WTC11 (cell line): ENCODE data around the gene EIF3I. TPM values are rescaled to one million over a fixed set of nuclear protein-coding genes. Genes with fewer than 3 reads are reported as not detected.
A peak's percentile ranks its signal among the peaks of the same experiment; 100 is the strongest.

ENCODE experiments used
- ATAC-seq: fragments of 200-7000 bp; cut with Tn5 transposase; 2 replicates; pipeline ENCODE4 v1.10.0; 2021; ENCODE audit warnings: mild to moderate bottlenecking, moderate library complexity
- CTCF ChIA-PET: fragments of 300-600 bp; sonication (Branson Sonifier 250); formaldehyde crosslinking; loops from one replicate; lab custom pipeline; 2021; ENCODE audit warnings: antibody characterized with exemption; lab: Charles Lee
- POLR2A ChIA-PET: fragments of 350-600 bp; sonication (Branson Sonifier 250); formaldehyde crosslinking; loops from one replicate; lab custom pipeline; 2021; ENCODE audit warnings: antibody characterized with exemption; lab: Charles Lee
- DNase-seq: peaks from one replicate; pipeline ENCODE4 v3.0.0; 2021; ENCODE audit warnings: low spot score
- H3K27ac Mint-ChIP-seq: 2 replicates; pipeline ENCODE4 v1.8.0; 2021; ENCODE audit warnings: mixed read lengths
- H3K27me3 Mint-ChIP-seq: 2 replicates; pipeline ENCODE4 v1.8.0; 2021; ENCODE audit warnings: low read depth, mild to moderate bottlenecking, moderate library complexity, mixed read lengths
- H3K36me3 Mint-ChIP-seq: 2 replicates; pipeline ENCODE4 v1.8.0; 2021; ENCODE audit warnings: mixed read lengths
- H3K4me1 Mint-ChIP-seq: 2 replicates; pipeline ENCODE4 v1.8.0; 2022; ENCODE audit warnings: mixed read lengths
- H3K4me3 Mint-ChIP-seq: 2 replicates; pipeline ENCODE4 v1.8.0; 2021; ENCODE audit warnings: mild to moderate bottlenecking, moderate library complexity, mixed read lengths
- H3K9me3 Mint-ChIP-seq: 2 replicates; pipeline ENCODE4 v1.8.0; 2021; ENCODE audit warnings: mixed read lengths
- AFF4 ChIP-seq: sonication (generic); formaldehyde crosslinking; IDR thresholded peaks from 2 replicates; pipeline ENCODE4 v1.8.1; 2023; ENCODE audit warnings: mild to moderate bottlenecking, missing genetic modification reagents, borderline replicate concordance
- ATF1 ChIP-seq: sonication (generic); formaldehyde crosslinking; IDR thresholded peaks from 2 replicates; pipeline ENCODE4 v1.8.1; 2023; ENCODE audit warnings: mild to moderate bottlenecking, moderate library complexity, missing genetic modification reagents
- ATF3 ChIP-seq: sonication (generic); formaldehyde crosslinking; conservative IDR thresholded peaks from 2 replicates; pipeline ENCODE4 v1.8.1; 2022; ENCODE audit warnings: mild to moderate bottlenecking, missing genetic modification reagents
- ATF6 ChIP-seq: sonication (generic); formaldehyde crosslinking; IDR thresholded peaks from 2 replicates; pipeline ENCODE4 v1.8.1; 2023; ENCODE audit warnings: mild to moderate bottlenecking, missing genetic modification reagents
- CDX4 ChIP-seq: fragments of 250-450 bp; sonication (Bioruptor Pico); IDR thresholded peaks from 2 replicates; pipeline ENCODE4 v1.9.0; 2021; ENCODE audit warnings: moderate library complexity, mild to moderate bottlenecking, inconsistent platforms, borderline replicate concordance
- GRHL2 ChIP-seq: fragments of 250-450 bp; sonication (Bioruptor Pico); IDR thresholded peaks from 2 replicates; pipeline ENCODE4 v1.8.0; 2022; ENCODE audit warnings: mild to moderate bottlenecking, moderate library complexity; ENCODE audit not compliant: insufficient replicate concordance, severe bottlenecking
- KAT7 ChIP-seq: sonication (generic); formaldehyde crosslinking; IDR thresholded peaks from 2 replicates; pipeline ENCODE4 v1.8.1; 2023; ENCODE audit warnings: missing genetic modification reagents, mild to moderate bottlenecking, borderline replicate concordance
- MAX ChIP-seq: sonication (generic); formaldehyde crosslinking; IDR thresholded peaks from 2 replicates; pipeline ENCODE4 v1.8.0; 2022; ENCODE audit warnings: mild to moderate bottlenecking, missing genetic modification reagents
- NR3C1 ChIP-seq: sonication (generic); formaldehyde crosslinking; conservative IDR thresholded peaks from 2 replicates; pipeline ENCODE4 v1.8.1; 2023; ENCODE audit warnings: low read depth, mild to moderate bottlenecking, missing genetic modification reagents
- RELA ChIP-seq: sonication (generic); formaldehyde crosslinking; IDR thresholded peaks from 2 replicates; pipeline ENCODE4 v1.8.1; 2022; ENCODE audit warnings: missing genetic modification reagents, mild to moderate bottlenecking, borderline replicate concordance
- SMAD3 ChIP-seq: sonication (generic); formaldehyde crosslinking; IDR thresholded peaks from 2 replicates; pipeline ENCODE4 v1.8.0; 2022; ENCODE audit warnings: missing genetic modification reagents, mild to moderate bottlenecking, borderline replicate concordance
- SOX15 ChIP-seq: fragments of 250-450 bp; sonication (Bioruptor Pico); IDR thresholded peaks from 2 replicates; pipeline ENCODE4 v1.9.0; 2021; ENCODE audit warnings: mild to moderate bottlenecking
- STAT6 ChIP-seq: sonication (generic); formaldehyde crosslinking; conservative IDR thresholded peaks from 2 replicates; pipeline ENCODE4 v1.8.1; 2023; ENCODE audit warnings: mild to moderate bottlenecking, low read depth, missing genetic modification reagents, moderate library complexity
- TCF7 ChIP-seq: sonication (generic); formaldehyde crosslinking; IDR thresholded peaks from 2 replicates; pipeline ENCODE4 v1.8.0; 2022; ENCODE audit warnings: mild to moderate bottlenecking, low read depth, missing genetic modification reagents, moderate library complexity
- ZNF138 ChIP-seq: sonication (generic); formaldehyde crosslinking; conservative IDR thresholded peaks from 2 replicates; pipeline ENCODE4 v1.8.1; 2022; ENCODE audit warnings: mild to moderate bottlenecking, moderate library complexity, missing genetic modification reagents
- ZNF317 ChIP-seq: sonication (generic); formaldehyde crosslinking; IDR thresholded peaks from 2 replicates; pipeline ENCODE4 v1.8.1; 2023; ENCODE audit warnings: low read depth, mild to moderate bottlenecking, moderate library complexity, missing genetic modification reagents, borderline replicate concordance
- ZNF396 ChIP-seq: fragments of 250-450 bp; sonication (Bioruptor Pico); IDR thresholded peaks from 2 replicates; pipeline ENCODE4 v1.8.0; 2021; ENCODE audit warnings: mild to moderate bottlenecking, moderate library complexity, borderline replicate concordance
- ZNF423 ChIP-seq: fragments of 250-450 bp; sonication (Bioruptor Pico); IDR thresholded peaks from 2 replicates; pipeline ENCODE4 v2.1.2; 2022; ENCODE audit warnings: mild to moderate bottlenecking, moderate library complexity
- ZSCAN18 ChIP-seq: fragments of 250-450 bp; sonication (Bioruptor Pico); IDR thresholded peaks from 2 replicates; pipeline ENCODE4 v2.1.2; 2022; ENCODE audit warnings: mild to moderate bottlenecking, moderate library complexity
- total RNA-seq: library from RNA; stranded (reverse); gene quantifications from 3 replicates; pipeline ENCODE4 v1.2.3, GENCODE V29; 2021

The EIF3I gene
- total RNA-seq, 1 experiment from 2014 or later = 237 TPM

- peaks cover 37% of the 10 kb centered on the region for H3K4me1 Mint-ChIP-seq
- TF ChIP-seq ZNF138 (no peak), ZNF396 (no peak), TCF7 (CRISPR knock-in tag) (no peak), SOX15 (CRISPR knock-in tag) (no peak), MAX (CRISPR knock-in tag) (no peak), STAT6 (CRISPR knock-in tag) (no peak), ATF6 (CRISPR knock-in tag) (no peak), ATF1 (no peak), ATF3 (CRISPR knock-in tag) (no peak), ZNF317 (CRISPR knock-in tag) (no peak), GRHL2 (CRISPR knock-in tag) (no peak), KAT7 (CRISPR knock-in tag) (no peak), ZNF423 (CRISPR knock-in tag) (no peak), SMAD3 (CRISPR knock-in tag) (no peak), RELA (CRISPR knock-in tag) (no peak), ZSCAN18 (no peak), NR3C1 (no peak), CDX4 (CRISPR knock-in tag) (no peak), AFF4 (CRISPR knock-in tag) (no peak)
- TF ChIP-seq, all 79 proteins: peak for 0
- Mint-ChIP-seq H3K9me3 (no peaks in the 10 kb centered on the region), H3K4me3 (peak overlapping the region; percentile 84), H3K27ac (no peak overlapping the region), H3K27me3 (peaks cover 8% of the 10 kb centered on the region), H3K36me3 (peaks cover 30% of the 10 kb centered on the region)
- DNase-seq (no peak), ATAC-seq (no peak)
- CTCF ChIA-PET = interaction anchor here (1.4 to 3.5 kb wide), 5 partner anchors 16 to 410 kb away, joined by 3 to 27 read pairs (median 10); partner anchors contain the start of gene TMEM39B
- POLR2A ChIA-PET = interaction anchor here (0.5 to 2.8 kb wide), 7 partner anchors 20 to 136 kb away, joined by 3 to 11 read pairs (median 5); partner anchors contain the start of genes KPNA6, MARCKSL1 and TXLNA
These were observed 22.5 kb upstream of the EIF3I start for GRCh38 chr1:32199717-32200072.
